Measurements from ENCODE around the gene GABPB1. TPM values are rescaled to one million over a fixed set of nuclear protein-coding genes. Genes with fewer than 3 reads are reported as not detected.

Gene GABPB1
- total RNA-seq, 3 donors from 2014 or later (not counting 1 experiment from before 2014, with no cell fraction given): 20.8 to 30.8 (median 26.3) TPM

DNA sequence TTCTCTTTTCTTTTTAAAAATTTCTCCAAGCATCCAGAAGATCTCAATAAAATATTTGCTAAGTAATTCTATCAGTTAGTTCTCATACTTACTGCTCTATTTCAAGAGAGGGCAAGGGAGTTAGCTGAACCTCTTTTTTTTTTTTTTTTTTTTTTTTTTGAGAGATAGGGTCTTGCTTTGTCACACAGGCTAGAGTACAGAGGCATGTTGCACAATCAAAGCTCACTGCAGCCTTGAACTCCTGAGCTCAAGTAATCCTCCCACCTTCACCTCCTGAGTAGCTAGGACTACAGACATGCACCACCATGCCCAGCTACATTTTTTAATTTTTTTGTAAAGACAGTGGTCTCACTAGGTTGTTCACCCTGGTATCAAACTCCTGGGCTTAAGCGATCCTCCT is 110.8 kb downstream of the GABPB1 start:
- Mint-ChIP-seq H3K27ac (no peak overlapping the region), H3K4me1 (peaks cover 15% of the 10 kb centered on the region in 2 donors), H3K9me3 (no peaks in the 10 kb centered on the region), H3K27me3 (ENCODE audit: low read depth in 2 of 2) (no peaks in the 10 kb centered on the region), H3K4me3 (no peak overlapping the region), H3K36me3 (no peaks in the 10 kb centered on the region)
- WGBS (ENCODE audit: insufficient coverage): 91% methylated on average over 1 of the region's 1 CpG
- DNase-seq (no peak), ATAC-seq (no peak)
- Histone ChIP-seq H3K9me3 (ENCODE audit: control insufficient read depth, insufficient read depth, low read length) (no peaks in the 10 kb centered on the region), H3K36me3 (ENCODE audit: control insufficient read depth, insufficient read depth, low read length) (no peaks in the 10 kb centered on the region), H3K27ac (ENCODE audit: low read length) (no peak overlapping the region), H3K4me3 (ENCODE audit: low read length) (no peak overlapping the region), H3K4me1 (ENCODE audit: control insufficient read depth, insufficient read depth, low read length) (peaks cover 17% of the 10 kb centered on the region), H3K27me3 (ENCODE audit: control insufficient read depth, insufficient read depth, low read length) (no peaks in the 10 kb centered on the region)
- intact Hi-C loops (cut with micrococcal nuclease): no loop called here
- TF ChIP-seq, protein P1, sequence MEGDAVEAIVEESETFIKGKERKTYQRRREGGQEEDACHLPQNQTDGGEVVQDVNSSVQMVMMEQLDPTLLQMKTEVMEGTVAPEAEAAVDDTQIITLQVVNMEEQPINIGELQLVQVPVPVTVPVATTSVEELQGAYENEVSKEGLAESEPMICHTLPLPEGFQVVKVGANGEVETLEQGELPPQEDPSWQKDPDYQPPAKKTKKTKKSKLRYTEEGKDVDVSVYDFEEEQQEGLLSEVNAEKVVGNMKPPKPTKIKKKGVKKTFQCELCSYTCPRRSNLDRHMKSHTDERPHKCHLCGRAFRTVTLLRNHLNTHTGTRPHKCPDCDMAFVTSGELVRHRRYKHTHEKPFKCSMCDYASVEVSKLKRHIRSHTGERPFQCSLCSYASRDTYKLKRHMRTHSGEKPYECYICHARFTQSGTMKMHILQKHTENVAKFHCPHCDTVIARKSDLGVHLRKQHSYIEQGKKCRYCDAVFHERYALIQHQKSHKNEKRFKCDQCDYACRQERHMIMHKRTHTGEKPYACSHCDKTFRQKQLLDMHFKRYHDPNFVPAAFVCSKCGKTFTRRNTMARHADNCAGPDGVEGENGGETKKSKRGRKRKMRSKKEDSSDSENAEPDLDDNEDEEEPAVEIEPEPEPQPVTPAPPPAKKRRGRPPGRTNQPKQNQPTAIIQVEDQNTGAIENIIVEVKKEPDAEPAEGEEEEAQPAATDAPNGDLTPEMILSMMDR (IDR thresholded peaks at IDR 0.05): no peak

DNA sequence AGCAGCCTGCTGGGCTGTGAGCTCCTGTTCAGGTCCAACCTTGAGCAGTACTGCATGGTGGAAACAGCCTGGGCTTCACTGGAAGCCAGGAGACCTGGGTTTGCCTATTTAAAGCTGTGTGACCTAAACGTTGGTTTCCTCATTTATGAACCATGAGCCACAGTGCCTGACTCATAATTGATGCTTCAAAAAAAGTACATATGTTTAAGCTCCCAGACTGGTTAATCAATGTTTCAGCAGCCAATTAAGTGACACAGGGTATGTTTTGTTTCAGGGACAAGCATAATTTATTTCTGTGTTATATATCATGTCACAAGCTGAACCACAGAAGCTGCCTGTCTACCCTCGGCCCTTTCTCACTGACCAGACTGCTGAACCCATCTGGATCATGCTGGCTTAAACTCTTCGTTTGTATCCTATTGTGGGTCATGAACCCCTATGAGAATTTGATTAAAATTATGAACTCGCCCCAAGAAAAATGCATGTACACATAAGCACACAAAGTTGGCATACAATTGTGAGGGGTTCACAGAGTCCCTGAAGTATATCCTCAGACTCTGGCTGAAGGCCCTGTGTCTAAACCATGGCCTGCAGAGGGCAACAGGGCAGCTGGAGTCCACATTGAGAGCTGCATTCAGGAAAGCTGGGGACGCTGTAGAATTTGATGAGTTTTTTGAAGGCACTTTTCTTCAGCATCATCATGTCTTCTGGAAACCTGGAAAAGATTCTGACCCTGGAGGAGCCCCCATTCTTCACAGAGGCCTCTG is 113.1 kb downstream of the GABPB1 start:
- DNase-seq (no peak), ATAC-seq (no peak)
- Mint-ChIP-seq H3K4me1 (no peaks in the 10 kb centered on the region), H3K9me3 (no peaks in the 10 kb centered on the region), H3K27me3 (ENCODE audit: low read depth in 2 of 2) (no peaks in the 10 kb centered on the region), H3K4me3 (no peak overlapping the region), H3K27ac (no peak overlapping the region), H3K36me3 (no peaks in the 10 kb centered on the region)
- TF ChIP-seq, protein P1 (IDR thresholded peaks at IDR 0.05): no peak
- H3K27ac ChIP-seq (ENCODE audit: low read length): no peak overlapping the region
- no peaks in the 10 kb centered on the region for H3K36me3 ChIP-seq (ENCODE audit: control insufficient read depth, insufficient read depth, low read length)
- intact Hi-C loops (cut with micrococcal nuclease): no loop called here
- no peaks in the 10 kb centered on the region for H3K4me1 ChIP-seq (ENCODE audit: control insufficient read depth, insufficient read depth, low read length)
- no peak overlapping the region for H3K4me3 ChIP-seq (ENCODE audit: low read length)
- no peaks in the 10 kb centered on the region for H3K9me3 ChIP-seq (ENCODE audit: control insufficient read depth, insufficient read depth, low read length)
- WGBS (ENCODE audit: insufficient coverage): 79% methylated on average over 5 of the region's 5 CpGs
- H3K27me3 ChIP-seq (ENCODE audit: control insufficient read depth, insufficient read depth, low read length): no peaks in the 10 kb centered on the region

DNA sequence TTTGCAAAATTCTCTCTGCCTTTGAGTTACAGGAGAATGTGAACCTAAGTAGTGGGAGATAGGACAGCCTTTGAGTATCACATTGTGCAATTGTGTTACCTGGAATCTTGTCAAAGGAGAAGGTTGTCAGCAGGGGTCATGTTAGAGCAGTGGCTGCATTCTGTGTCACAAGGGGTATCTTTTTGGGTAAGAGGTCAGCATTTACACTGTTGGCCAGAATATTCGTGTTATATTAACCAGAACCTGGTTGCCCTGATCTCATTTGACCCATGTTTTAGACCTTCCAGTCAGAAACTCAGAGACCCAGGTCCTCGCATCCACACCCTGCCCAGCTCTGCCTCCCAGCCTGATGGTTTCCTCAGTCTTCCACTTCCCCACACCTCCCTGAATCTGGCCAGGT is 116.7 kb downstream of the GABPB1 start:
- TF ChIP-seq, protein P1 (IDR thresholded peaks at IDR 0.05): no peak
- no peaks in the 10 kb centered on the region for H3K9me3 ChIP-seq (ENCODE audit: control insufficient read depth, insufficient read depth, low read length)
- no peaks in the 10 kb centered on the region for H3K36me3 ChIP-seq (ENCODE audit: control insufficient read depth, insufficient read depth, low read length)
- Mint-ChIP-seq H3K9me3 (no peaks in the 10 kb centered on the region), H3K27ac (no peak overlapping the region), H3K4me1 (no peaks in the 10 kb centered on the region), H3K36me3 (no peaks in the 10 kb centered on the region), H3K27me3 (ENCODE audit: low read depth in 2 of 2) (no peaks in the 10 kb centered on the region), H3K4me3 (no peak overlapping the region)
- WGBS (ENCODE audit: insufficient coverage): 95% methylated on average over 2 of the region's 2 CpGs
- intact Hi-C loops (cut with micrococcal nuclease): no loop called here
- H3K4me3 ChIP-seq (ENCODE audit: low read length): no peak overlapping the region
- H3K4me1 ChIP-seq (ENCODE audit: control insufficient read depth, insufficient read depth, low read length): no peaks in the 10 kb centered on the region
- no peak overlapping the region for H3K27ac ChIP-seq (ENCODE audit: low read length)
- DNase-seq (no peak), ATAC-seq (no peak)
- H3K27me3 ChIP-seq (ENCODE audit: control insufficient read depth, insufficient read depth, low read length): no peaks in the 10 kb centered on the region

DNA sequence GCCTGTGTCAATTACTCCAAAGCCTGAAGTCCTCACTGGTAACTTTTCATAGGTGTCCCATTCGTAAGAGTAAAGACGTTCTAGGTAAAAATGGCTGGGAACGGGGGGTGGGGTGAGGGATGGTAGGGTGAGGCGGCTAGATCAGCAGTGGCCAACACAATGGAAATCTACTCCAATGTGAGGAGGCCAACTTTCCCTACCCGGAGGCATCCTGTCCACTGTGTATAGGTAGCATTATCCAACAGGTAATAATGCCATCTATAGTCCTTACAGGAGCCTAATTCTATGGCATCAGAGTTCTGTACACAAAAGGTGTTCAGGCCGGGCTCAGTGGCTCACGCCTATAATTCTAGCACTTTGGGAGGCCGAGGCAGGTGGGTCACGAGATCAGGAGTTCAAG is 118.6 kb downstream of the GABPB1 start:
- Mint-ChIP-seq H3K36me3 (no peaks in the 10 kb centered on the region), H3K27me3 (ENCODE audit: low read depth in 2 of 2) (no peaks in the 10 kb centered on the region), H3K4me1 (no peaks in the 10 kb centered on the region), H3K9me3 (no peaks in the 10 kb centered on the region), H3K27ac (no peak overlapping the region), H3K4me3 (no peak overlapping the region)
- TF ChIP-seq, protein P1 (IDR thresholded peaks at IDR 0.05): no peak
- 99% methylated on average over 8 of the region's 9 CpGs for WGBS (ENCODE audit: insufficient coverage)
- Histone ChIP-seq H3K4me3 (ENCODE audit: low read length) (no peak overlapping the region), H3K4me1 (ENCODE audit: control insufficient read depth, insufficient read depth, low read length) (no peaks in the 10 kb centered on the region), H3K27ac (ENCODE audit: low read length) (no peak overlapping the region), H3K36me3 (ENCODE audit: control insufficient read depth, insufficient read depth, low read length) (no peaks in the 10 kb centered on the region), H3K27me3 (ENCODE audit: control insufficient read depth, insufficient read depth, low read length) (no peaks in the 10 kb centered on the region), H3K9me3 (ENCODE audit: control insufficient read depth, insufficient read depth, low read length) (no peaks in the 10 kb centered on the region)
- DNase-seq (no peak), ATAC-seq (no peak)
- intact Hi-C loops (cut with micrococcal nuclease): no loop called here

Measured in natural killer cell (primary cell).